WTC11 (cell line): ENCODE data around the gene CRYBG3.

Experiments used
- CDX4 ChIP-seq: fragments of 250-450 bp; sonication (Bioruptor Pico); IDR thresholded peaks from 2 replicates; pipeline ENCODE4 v1.9.0; 2021; ENCODE audit warnings: moderate library complexity, mild to moderate bottlenecking, inconsistent platforms, borderline replicate concordance
- CREB1 ChIP-seq: sonication (generic); formaldehyde crosslinking; IDR thresholded peaks from 2 replicates; pipeline ENCODE4 v1.8.0; 2023; ENCODE audit warnings: mild to moderate bottlenecking, missing genetic modification reagents
- CTCF ChIP-seq: fragments of 200-600 bp; IDR thresholded peaks from 2 replicates; pipeline ENCODE4 v1.8.0; 2022; ENCODE audit warnings: antibody characterized with exemption
- E2F1 ChIP-seq: sonication (generic); formaldehyde crosslinking; IDR thresholded peaks from 2 replicates; pipeline ENCODE4 v1.8.0; 2022; ENCODE audit warnings: mild to moderate bottlenecking, missing genetic modification reagents
- ETV6 ChIP-seq: sonication (generic); formaldehyde crosslinking; IDR thresholded peaks from 2 replicates; pipeline ENCODE4 v1.8.1; 2022; ENCODE audit warnings: mild to moderate bottlenecking, missing genetic modification reagents
- IRF2 ChIP-seq: sonication (generic); formaldehyde crosslinking; IDR thresholded peaks from 2 replicates; pipeline ENCODE4 v1.8.0; 2022; ENCODE audit warnings: low read depth, missing genetic modification reagents, borderline replicate concordance
- ZBTB21 ChIP-seq: sonication (generic); formaldehyde crosslinking; IDR thresholded peaks from 2 replicates; pipeline ENCODE4 v1.8.1; 2023; ENCODE audit warnings: mild to moderate bottlenecking, missing genetic modification reagents, borderline replicate concordance
- TF ChIP-seq, protein P1 (sequence below): sonication (generic); formaldehyde crosslinking; IDR thresholded peaks from 2 replicates; pipeline ENCODE4 v1.8.0; 2023; ENCODE audit warnings: mild to moderate bottlenecking, missing genetic modification reagents
- TF ChIP-seq, protein P2 (sequence below): sonication (generic); formaldehyde crosslinking; IDR thresholded peaks from 2 replicates; pipeline ENCODE4 v1.8.0; 2022; ENCODE audit warnings: mild to moderate bottlenecking, missing genetic modification reagents

GRCh38 chr3:97971679-97972567, 150.1 kb downstream of the CRYBG3 start, which contains the start of gene RIOX2:
- TF ChIP-seq, protein P1, sequence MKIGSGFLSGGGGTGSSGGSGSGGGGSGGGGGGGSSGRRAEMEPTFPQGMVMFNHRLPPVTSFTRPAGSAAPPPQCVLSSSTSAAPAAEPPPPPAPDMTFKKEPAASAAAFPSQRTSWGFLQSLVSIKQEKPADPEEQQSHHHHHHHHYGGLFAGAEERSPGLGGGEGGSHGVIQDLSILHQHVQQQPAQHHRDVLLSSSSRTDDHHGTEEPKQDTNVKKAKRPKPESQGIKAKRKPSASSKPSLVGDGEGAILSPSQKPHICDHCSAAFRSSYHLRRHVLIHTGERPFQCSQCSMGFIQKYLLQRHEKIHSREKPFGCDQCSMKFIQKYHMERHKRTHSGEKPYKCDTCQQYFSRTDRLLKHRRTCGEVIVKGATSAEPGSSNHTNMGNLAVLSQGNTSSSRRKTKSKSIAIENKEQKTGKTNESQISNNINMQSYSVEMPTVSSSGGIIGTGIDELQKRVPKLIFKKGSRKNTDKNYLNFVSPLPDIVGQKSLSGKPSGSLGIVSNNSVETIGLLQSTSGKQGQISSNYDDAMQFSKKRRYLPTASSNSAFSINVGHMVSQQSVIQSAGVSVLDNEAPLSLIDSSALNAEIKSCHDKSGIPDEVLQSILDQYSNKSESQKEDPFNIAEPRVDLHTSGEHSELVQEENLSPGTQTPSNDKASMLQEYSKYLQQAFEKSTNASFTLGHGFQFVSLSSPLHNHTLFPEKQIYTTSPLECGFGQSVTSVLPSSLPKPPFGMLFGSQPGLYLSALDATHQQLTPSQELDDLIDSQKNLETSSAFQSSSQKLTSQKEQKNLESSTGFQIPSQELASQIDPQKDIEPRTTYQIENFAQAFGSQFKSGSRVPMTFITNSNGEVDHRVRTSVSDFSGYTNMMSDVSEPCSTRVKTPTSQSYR (CRISPR knock-in tag), result no peak
- TF ChIP-seq, protein P2, sequence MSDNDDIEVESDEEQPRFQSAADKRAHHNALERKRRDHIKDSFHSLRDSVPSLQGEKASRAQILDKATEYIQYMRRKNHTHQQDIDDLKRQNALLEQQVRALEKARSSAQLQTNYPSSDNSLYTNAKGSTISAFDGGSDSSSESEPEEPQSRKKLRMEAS (CRISPR knock-in tag), result peak; percentile 92
- no peak for TF ChIP-seq CTCF
- 0 out of 2 replicates have a peak, but pooled peaks have one; percentile 60 for TF ChIP-seq ETV6 (CRISPR knock-in tag)
- no peak for TF ChIP-seq IRF2 (CRISPR knock-in tag)
- TF ChIP-seq CDX4 (CRISPR knock-in tag), result no peak
- no peak for TF ChIP-seq CREB1 (CRISPR knock-in tag)
- TF ChIP-seq E2F1 (CRISPR knock-in tag), result no peak
- no peak for TF ChIP-seq ZBTB21 (CRISPR knock-in tag)
